ENCODE data around the gene ROR2.

ROR2 gene

GRCh38 chr9:91898451-91899218 lies 51.4 kb downstream of the ROR2 start:
- no peak for DNase-seq

- no peak for DNase-seq
Measured at GRCh38 chr9:91897201-91897600, 52.8 kb downstream of the ROR2 start.

GRCh38 chr9:91896513-91897121 lies 53.4 kb downstream of the ROR2 start:
- no peak for DNase-seq

GRCh38 chr9:91896097-91896496 lies 53.9 kb downstream of the ROR2 start:
- DNase-seq: no peak

- no peak for DNase-seq
Measured at GRCh38 chr9:91894536-91894935, 55.5 kb downstream of the ROR2 start.

- DNase-seq: no peak
Measured at GRCh38 chr9:91894023-91894422, 56.0 kb downstream of the ROR2 start.

GRCh38 chr9:91891915-91892314 lies 58.1 kb downstream of the ROR2 start:
- DNase-seq: no peak

GRCh38 chr9:91890662-91891061 lies 59.4 kb downstream of the ROR2 start:
- DNase-seq: no peak

GRCh38 chr9:91889161-91889911 lies 60.7 kb downstream of the ROR2 start:
- no peak for DNase-seq

GRCh38 chr9:91886414-91887076 lies 63.5 kb downstream of the ROR2 start:
- no peak for DNase-seq

- DNase-seq: no peak
Measured at GRCh38 chr9:91885746-91886413, 64.1 kb downstream of the ROR2 start.

GRCh38 chr9:91884696-91885687 lies 65.0 kb downstream of the ROR2 start:
- DNase-seq: no peak

- no peak for DNase-seq
Measured at GRCh38 chr9:91884153-91884552, 65.9 kb downstream of the ROR2 start.

- DNase-seq: no peak
Measured at GRCh38 chr9:91883503-91883902, 66.5 kb downstream of the ROR2 start.

GRCh38 chr9:91882627-91883026 lies 67.4 kb downstream of the ROR2 start:
- no peak for DNase-seq

GRCh38 chr9:91880378-91880972 lies 69.6 kb downstream of the ROR2 start:
- DNase-seq: no peak

- no peak for DNase-seq
Measured at GRCh38 chr9:91879231-91879630, 70.8 kb downstream of the ROR2 start.

GRCh38 chr9:91873637-91874051 lies 76.4 kb downstream of the ROR2 start:
- DNase-seq: no peak

GRCh38 chr9:91868732-91869391 lies 81.2 kb downstream of the ROR2 start:
- no peak for DNase-seq

- no peak for DNase-seq
Measured at GRCh38 chr9:91867740-91868139, 82.3 kb downstream of the ROR2 start.

GRCh38 chr9:91865041-91865440 lies 85.0 kb downstream of the ROR2 start:
- no peak for DNase-seq
